Measurements from ENCODE around the gene ERVV-1.

Gene ERVV-1

GRCh38 chr19:53055117-53055516 is 41.4 kb downstream of the ERVV-1 start:
- Mint-ChIP-seq H3K4me3 (no peak overlapping the region), H3K9me3 (ENCODE audit: low read depth) (peaks cover 7% of the 10 kb centered on the region)

GRCh38 chr19:53057904-53058580 is 44.3 kb downstream of the ERVV-1 start:
- no peak overlapping the region for H3K4me3 Mint-ChIP-seq

More at GRCh38 chr19:53055117-53055516, 41.4 kb downstream of the ERVV-1 start:
- peaks cover 10% of the 10 kb centered on the region for H3K36me3 Mint-ChIP-seq
- H3K27me3 Mint-ChIP-seq: peaks cover 5% of the 10 kb centered on the region
- H3K27ac Mint-ChIP-seq: no peak overlapping the region
- peaks cover 4% of the 10 kb centered on the region for H3K4me1 Mint-ChIP-seq (ENCODE audit: low read depth)

More at GRCh38 chr19:53057904-53058580, 44.3 kb downstream of the ERVV-1 start:
- Mint-ChIP-seq H3K9me3 (ENCODE audit: low read depth) (no peaks in the 10 kb centered on the region), H3K27me3 (peaks cover 5% of the 10 kb centered on the region), H3K4me1 (ENCODE audit: low read depth) (peaks cover 4% of the 10 kb centered on the region), H3K36me3 (peaks cover 11% of the 10 kb centered on the region), H3K27ac (no peak overlapping the region)

Measured in activated naive CD8-positive, alpha-beta T cell (primary cell).